Fibroblast of villous mesenchyme (primary cell): ENCODE measurements around the gene ACAA2. TPM values are rescaled to one million over a fixed set of nuclear protein-coding genes. Genes with fewer than 3 reads are reported as not detected.
"Not testable (repeated sequence)": the region's sequence is repeated elsewhere in the genome, so short reads cannot be mapped to it uniquely, and the experiment has no call there.

Source experiments
- DNase-seq: peaks from one replicate; pipeline ENCODE4 v3.0.0-alpha.2; 2010; ENCODE audit warnings: low read depth
- H3K4me3 ChIP-seq: 2 replicates; pipeline ENCODE4 v1.5.1; 2011; ENCODE audit warnings: low read depth, mild to moderate bottlenecking, low read length
- CTCF ChIP-seq: IDR thresholded peaks from 2 replicates; pipeline ENCODE4 v1.5.1; 2012; ENCODE audit warnings: low read depth, mild to moderate bottlenecking, low read length; ENCODE audit not compliant: insufficient read depth
- total RNA-seq: library from RNA; depleted of rRNA; stranded (reverse); fragments of >200 nt; gene quantifications from 2 replicates; pipeline ENCODE4 v1.2.3, GENCODE V29; 2012

ACAA2 gene
- total RNA-seq, 1 donor, result 31.5 TPM

GRCh38 chr18:49814147-49814499 lies 790 bp upstream of the ACAA2 start:
- DNase-seq, result peak; percentile 78
- no peak for TF ChIP-seq CTCF
- peak overlapping the region; percentile 87 for H3K4me3 ChIP-seq

- DNase-seq, result peak; percentile 59
- no peak for TF ChIP-seq CTCF
- peak overlapping the region; percentile 87 for H3K4me3 ChIP-seq
These were observed 339 bp downstream of the ACAA2 start for GRCh38 chr18:49813069-49813318.

- no peak for TF ChIP-seq CTCF
- peak overlapping the region; percentile 87 for H3K4me3 ChIP-seq
- DNase-seq, result peak; percentile 2
These were observed 856 bp downstream of the ACAA2 start for GRCh38 chr18:49812286-49813068.

- DNase-seq, result peak; percentile 4
- peak overlapping the region; percentile 4 for H3K4me3 ChIP-seq
- TF ChIP-seq CTCF, result no peak
These were observed 2.0 kb downstream of the ACAA2 start for GRCh38 chr18:49811151-49811938.

GRCh38 chr18:49808553-49809191 lies 4.7 kb downstream of the ACAA2 start:
- DNase-seq, H3K4me3 ChIP-seq: not testable (repeated sequence)

- no peak overlapping the region for H3K4me3 ChIP-seq
- no peak for TF ChIP-seq CTCF
- DNase-seq, result no peak
These were observed 9.2 kb downstream of the ACAA2 start for GRCh38 chr18:49804096-49804495.

- no peak overlapping the region for H3K4me3 ChIP-seq
- TF ChIP-seq CTCF, result no peak
- no peak for DNase-seq
These were observed 10.7 kb downstream of the ACAA2 start for GRCh38 chr18:49802623-49803022.

- not testable (repeated sequence) for H3K4me3 ChIP-seq, DNase-seq
These were observed 12.8 kb downstream of the ACAA2 start for GRCh38 chr18:49800491-49800890.

- not testable (repeated sequence) for H3K4me3 ChIP-seq
These were observed 13.5 kb downstream of the ACAA2 start for GRCh38 chr18:49799806-49800205.

More at GRCh38 chr18:49799806-49800205, 13.5 kb downstream of the ACAA2 start:
- DNase-seq, result not testable (repeated sequence)
